HepG2 (cell line): ENCODE data around the gene ATP6V0E2. TPM values are rescaled to one million over a fixed set of nuclear protein-coding genes. Genes with fewer than 3 reads are reported as not detected.
"Not testable (repeated sequence)": the region's sequence is repeated elsewhere in the genome, so short reads cannot be mapped to it uniquely, and the experiment has no call there.

Experiments used
- ATAC-seq: fragments of 200-7000 bp; cut with Tn5 transposase; 3 replicates; pipeline ENCODE4 v1.9.1; 2020; ENCODE audit warnings: mild to moderate bottlenecking, moderate library complexity
- BruUV-seq: library from RNA; stranded (reverse); fragments of 400-500 nt; replicated peaks from 2 replicates; lab custom pipeline; 2021; lab: Mats Ljungman, UMichigan
- CTCF ChIA-PET: fragments of 300-600 bp; formaldehyde crosslinking; extraction: SDS; loops from one replicate; lab custom pipeline; 2021; ENCODE audit warnings: low total read pairs, inconsistent platforms, low intra/inter-chr PET ratio; lab: Yijun Ruan, JAX
- POLR2A ChIA-PET: fragments of 350-600 bp; sonication (Branson Sonifier 250); formaldehyde crosslinking; loops from one replicate; lab custom pipeline; 2020; ENCODE audit warnings: antibody characterized with exemption, inconsistent platforms; lab: Yijun Ruan, JAX
- DNase-seq: peaks from one replicate; pipeline ENCODE4 v3.0.0-alpha.2; 2015; ENCODE audit warnings: low spot score
- FAIRE-seq: peaks from 3 replicates; lab custom pipeline; 2011; peaks lifted over from hg19 to GRCh38; lab: Jason Lieb, UNC
- H2AFZ ChIP-seq: one replicate; pipeline ENCODE4 v1.6.1; 2011; ENCODE audit warnings: low read length, inconsistent platforms
- H3K27ac ChIP-seq: fragments of 300-600 bp; 3 replicates; pipeline ENCODE4 v1.8.0; 2011; ENCODE audit warnings: mixed run types, mild to moderate bottlenecking, mixed read lengths, low read length, inconsistent platforms; ENCODE audit not compliant: insufficient read depth; ENCODE audit errors: extremely low read length
- H3K27me3 ChIP-seq, 2 experiments: fragments of 200-600 bp in 1 of 2; 2 replicates in 1 of 2; 3 replicates in 1 of 2; pipeline versions ENCODE4 v1.6.0 to v1.8.0; 2011; ENCODE audit warnings: low read length in 2 of 2, mild to moderate bottlenecking in 2 of 2, moderate library complexity in 2 of 2, inconsistent platforms in 1 of 2; ENCODE audit not compliant: insufficient read depth in 2 of 2, control insufficient read depth in 1 of 2
- H3K36me3 ChIP-seq, 2 experiments: fragments of 200-600 bp in 1 of 2; replicated peaks in 1 of 2; 2 replicates in 1 of 2; 3 replicates in 1 of 2; pipeline versions ENCODE4 v1.5.1 to v1.8.0; 2011; ENCODE audit warnings: low read length in 2 of 2, inconsistent platforms in 1 of 2; ENCODE audit not compliant: insufficient read depth in 2 of 2, control insufficient read depth in 1 of 2
- H3K4me1 ChIP-seq: 2 replicates; pipeline ENCODE4 v1.5.1; 2012; ENCODE audit warnings: low read length, inconsistent platforms; ENCODE audit not compliant: insufficient read depth
- H3K4me2 ChIP-seq: 2 replicates; pipeline ENCODE4 v1.6.0; 2011; ENCODE audit warnings: low read depth, low read length, inconsistent platforms
- H3K4me3 ChIP-seq, 3 experiments: fragments of 200-600 bp in 1 of 3; sonication (generic), shearing (Covaris generic) in 1 of 3; replicated peaks in 1 of 3; 2 replicates each; pipeline ENCODE4 v1.5.1; 2011 to 2016; ENCODE audit warnings: low read length in 3 of 3, inconsistent platforms in 2 of 3, low read depth in 2 of 3, mild to moderate bottlenecking in 2 of 3, control low read depth in 1 of 3, mixed read lengths in 1 of 3; ENCODE audit not compliant: insufficient read depth in 1 of 3
- H3K79me2 ChIP-seq: one replicate; pipeline ENCODE4 v1.6.1; 2011; ENCODE audit warnings: low read length, inconsistent platforms; ENCODE audit not compliant: insufficient read depth
- H3K9ac ChIP-seq: 2 replicates; pipeline ENCODE4 v1.6.0; 2011; ENCODE audit warnings: mild to moderate bottlenecking, low read depth, low read length, inconsistent platforms; ENCODE audit not compliant: insufficient read depth
- H3K9me3 ChIP-seq: 2 replicates; pipeline ENCODE4 v1.5.1; 2012; ENCODE audit warnings: mild to moderate bottlenecking, low read length
- H4K20me1 ChIP-seq: 2 replicates; pipeline ENCODE4 v1.6.0; 2011; ENCODE audit warnings: inconsistent platforms, mild to moderate bottlenecking, low read length, moderate library complexity; ENCODE audit not compliant: insufficient read depth
- HNRNPK ChIP-seq: fragments of 200-400 bp; formaldehyde crosslinking; IDR thresholded peaks from 2 replicates; pipeline ENCODE4 v1.6.1; 2018; ENCODE audit warnings: low read length, low read depth, moderate library complexity, mild to moderate bottlenecking; ENCODE audit not compliant: poor library complexity, severe bottlenecking
- NCOR1 ChIP-seq: fragments of 200-600 bp; sonication (generic); IDR thresholded peaks from 2 replicates; pipeline ENCODE4 v1.7.0; 2017; ENCODE audit warnings: antibody characterized with exemption, low read length, borderline replicate concordance
- NFATC3 ChIP-seq: sonication (generic); formaldehyde crosslinking; IDR thresholded peaks from 2 replicates; pipeline ENCODE4 v1.5.1; 2020; ENCODE audit warnings: mild to moderate bottlenecking, missing genetic modification reagents
- PCBP1 ChIP-seq: fragments of 200-400 bp; formaldehyde crosslinking; IDR thresholded peaks from 2 replicates; pipeline ENCODE4 v1.6.1; 2017; ENCODE audit warnings: mild to moderate bottlenecking, low read depth, low read length, borderline replicate concordance
- XRCC5 ChIP-seq: fragments of 200-400 bp; formaldehyde crosslinking; optimal IDR thresholded peaks from 2 replicates; pipeline ENCODE3; 2017; ENCODE audit warnings: mild to moderate bottlenecking, low read length
- ZIK1 ChIP-seq: sonication (generic); formaldehyde crosslinking; IDR thresholded peaks from 2 replicates; pipeline ENCODE4 v1.5.0; 2020; ENCODE audit warnings: mild to moderate bottlenecking, low read depth, missing genetic modification reagents, borderline replicate concordance
- ZMYM2 ChIP-seq: sonication (generic); formaldehyde crosslinking; IDR thresholded peaks from 2 replicates; pipeline ENCODE4 v1.8.0; 2022; ENCODE audit warnings: mild to moderate bottlenecking, missing genetic modification reagents
- ZNF468 ChIP-seq: sonication (generic); formaldehyde crosslinking; IDR thresholded peaks from 2 replicates; pipeline ENCODE4 v1.8.0; 2022; ENCODE audit warnings: mild to moderate bottlenecking, moderate library complexity, missing genetic modification reagents
- ZNF569 ChIP-seq: sonication (generic); formaldehyde crosslinking; IDR thresholded peaks from 2 replicates; pipeline ENCODE4 v1.5.0; 2020; ENCODE audit warnings: mild to moderate bottlenecking, missing genetic modification reagents, moderate library complexity, borderline replicate concordance
- ZNF879 ChIP-seq: sonication (generic); formaldehyde crosslinking; IDR thresholded peaks from 2 replicates; pipeline ENCODE4 v1.8.1; 2023; ENCODE audit warnings: missing genetic modification reagents
- whole genome bisulfite sequencing: methylation state at CpG from one replicate; pipeline ENCODE4 v1.1.6; 2017; ENCODE audit warnings: low lambda C conversion rate; 5-methylcytosine and 5-hydroxymethylcytosine counted together
- in situ Hi-C: cut with HindIII; loops from 2 replicates; pipeline ENCODE4 v1.10.0; 2017; ENCODE audit warnings: low pct_unique_long_range_greater_than_20kb; ENCODE audit not compliant: extremely low pct_ligation_motif_present
- intact Hi-C: fragments of 100-400 bp; cut with micrococcal nuclease; formaldehyde crosslinking; loops from one replicate; pipeline ENCODE4 v1.10.0; 2022; ENCODE audit not compliant: unreplicated experiment
- polyA plus RNA-seq, 8 experiments: library from polyadenylated mRNA; depleted of rRNA in 3 of 8; stranded (reverse) in 7 of 8; unstranded in 1 of 8; fragments of >200 nt; fragmentation: Illumina TruSeq in 4 of 8; extraction: Trizol in 4 of 8; gene quantifications; 2 replicates each; pipeline versions ENCODE4 v1.2.1 to v1.2.3, GENCODE V29; 2011 to 2016; ENCODE audit warnings: low read depth in 4 of 8, missing spikeins in 1 of 8, mixed read lengths in 1 of 8; ENCODE audit not compliant: insufficient read depth in 1 of 8
- total RNA-seq, 5 experiments: library from RNA; depleted of rRNA; stranded (reverse); fragments of >200 nt; fragmentation: Illumina TruSeq; extraction: Trizol; gene quantifications; 2 replicates each; pipeline ENCODE4 v1.2.3, GENCODE V29; 2016; ENCODE audit warnings: low read depth in 1 of 5
- TF ChIP-seq, protein P1 (sequence below): sonication (generic); formaldehyde crosslinking; IDR thresholded peaks from 2 replicates; pipeline ENCODE4 v1.4.0; 2020; ENCODE audit warnings: missing genetic modification reagents
- TF ChIP-seq, protein P2 (sequence below): sonication (generic); formaldehyde crosslinking; conservative IDR thresholded peaks from 2 replicates; pipeline ENCODE4 v1.4.0; 2020; ENCODE audit warnings: missing genetic modification reagents
- TF ChIP-seq, protein P3 (sequence below): sonication (generic); formaldehyde crosslinking; IDR thresholded peaks from 2 replicates; pipeline ENCODE4 v1.4.0; 2020; ENCODE audit warnings: missing genetic modification reagents, mild to moderate bottlenecking, borderline replicate concordance

The ATP6V0E2 gene
- total and polyA plus RNA-seq, 2 of the 13 experiments (the other 11 are each of a cell fraction or from before 2014, with no cell fraction given): 36.8 to 203 TPM

- WGBS: 97% methylated on average over 5 of the region's 7 CpGs
- no peaks in the 10 kb centered on the region for H3K9me3 ChIP-seq
- ATAC-seq: no peak
- H3K4me2 ChIP-seq: no peak overlapping the region
- H2AFZ ChIP-seq: no peak overlapping the region
- in situ Hi-C loops (no loop called here), intact Hi-C loops (no loop called here)
- peaks cover 45% of the 10 kb centered on the region for H3K4me1 ChIP-seq
- TF ChIP-seq, protein P1, sequence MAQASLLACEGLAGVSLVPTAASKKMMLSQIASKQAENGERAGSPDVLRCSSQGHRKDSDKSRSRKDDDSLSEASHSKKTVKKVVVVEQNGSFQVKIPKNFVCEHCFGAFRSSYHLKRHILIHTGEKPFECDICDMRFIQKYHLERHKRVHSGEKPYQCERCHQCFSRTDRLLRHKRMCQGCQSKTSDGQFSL (CRISPR knock-in tag): no peak
- TF ChIP-seq ZNF468 (CRISPR knock-in tag) (no peak), HNRNPK (no peak), NFATC3 (CRISPR knock-in tag) (no peak), ZNF879 (CRISPR knock-in tag) (no peak), ZIK1 (CRISPR knock-in tag) (no peak), XRCC5 (no peak), NCOR1 (no peak), ZNF569 (CRISPR knock-in tag) (no peak), ZMYM2 (no peak), PCBP1 (no peak)
- TF ChIP-seq, protein P2, sequence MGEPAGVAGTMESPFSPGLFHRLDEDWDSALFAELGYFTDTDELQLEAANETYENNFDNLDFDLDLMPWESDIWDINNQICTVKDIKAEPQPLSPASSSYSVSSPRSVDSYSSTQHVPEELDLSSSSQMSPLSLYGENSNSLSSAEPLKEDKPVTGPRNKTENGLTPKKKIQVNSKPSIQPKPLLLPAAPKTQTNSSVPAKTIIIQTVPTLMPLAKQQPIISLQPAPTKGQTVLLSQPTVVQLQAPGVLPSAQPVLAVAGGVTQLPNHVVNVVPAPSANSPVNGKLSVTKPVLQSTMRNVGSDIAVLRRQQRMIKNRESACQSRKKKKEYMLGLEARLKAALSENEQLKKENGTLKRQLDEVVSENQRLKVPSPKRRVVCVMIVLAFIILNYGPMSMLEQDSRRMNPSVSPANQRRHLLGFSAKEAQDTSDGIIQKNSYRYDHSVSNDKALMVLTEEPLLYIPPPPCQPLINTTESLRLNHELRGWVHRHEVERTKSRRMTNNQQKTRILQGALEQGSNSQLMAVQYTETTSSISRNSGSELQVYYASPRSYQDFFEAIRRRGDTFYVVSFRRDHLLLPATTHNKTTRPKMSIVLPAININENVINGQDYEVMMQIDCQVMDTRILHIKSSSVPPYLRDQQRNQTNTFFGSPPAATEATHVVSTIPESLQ: no peak
- TF ChIP-seq, protein P3, sequence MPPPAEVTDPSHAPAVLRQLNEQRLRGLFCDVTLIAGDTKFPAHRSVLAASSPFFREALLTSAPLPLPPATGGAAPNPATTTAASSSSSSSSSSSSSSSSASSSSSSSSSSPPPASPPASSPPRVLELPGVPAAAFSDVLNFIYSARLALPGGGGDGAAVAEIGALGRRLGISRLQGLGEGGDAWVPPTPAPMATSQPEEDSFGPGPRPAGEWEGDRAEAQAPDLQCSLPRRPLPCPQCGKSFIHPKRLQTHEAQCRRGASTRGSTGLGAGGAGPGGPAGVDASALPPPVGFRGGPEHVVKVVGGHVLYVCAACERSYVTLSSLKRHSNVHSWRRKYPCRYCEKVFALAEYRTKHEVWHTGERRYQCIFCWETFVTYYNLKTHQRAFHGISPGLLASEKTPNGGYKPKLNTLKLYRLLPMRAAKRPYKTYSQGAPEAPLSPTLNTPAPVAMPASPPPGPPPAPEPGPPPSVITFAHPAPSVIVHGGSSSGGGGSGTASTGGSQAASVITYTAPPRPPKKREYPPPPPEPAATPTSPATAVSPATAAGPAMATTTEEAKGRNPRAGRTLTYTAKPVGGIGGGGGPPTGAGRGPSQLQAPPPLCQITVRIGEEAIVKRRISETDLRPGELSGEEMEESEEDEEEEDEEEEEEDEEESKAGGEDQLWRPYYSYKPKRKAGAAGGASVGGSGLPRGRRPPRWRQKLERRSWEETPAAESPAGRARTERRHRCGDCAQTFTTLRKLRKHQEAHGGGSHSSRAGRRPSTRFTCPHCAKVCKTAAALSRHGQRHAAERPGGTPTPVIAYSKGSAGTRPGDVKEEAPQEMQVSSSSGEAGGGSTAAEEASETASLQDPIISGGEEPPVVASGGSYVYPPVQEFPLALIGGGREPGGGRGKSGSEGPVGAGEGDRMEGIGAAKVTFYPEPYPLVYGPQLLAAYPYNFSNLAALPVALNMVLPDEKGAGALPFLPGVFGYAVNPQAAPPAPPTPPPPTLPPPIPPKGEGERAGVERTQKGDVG (CRISPR knock-in tag): no peak
- H3K79me2 ChIP-seq: no peaks in the 10 kb centered on the region
- no peaks in the 10 kb centered on the region for H4K20me1 ChIP-seq
- no peaks in the 10 kb centered on the region for H3K36me3 ChIP-seq
- no peak for FAIRE-seq
- no TSS peak for BruUV-seq
- CTCF ChIA-PET: no interaction called here
- H3K9ac ChIP-seq: no peak overlapping the region
- no peak for DNase-seq
- H3K4me3 ChIP-seq: no peak overlapping the region
- H3K27ac ChIP-seq: no peak overlapping the region
- POLR2A ChIA-PET: no interaction called here
- H3K27me3 ChIP-seq: no peaks in the 10 kb centered on the region; a peak in 1 of 5 replicates
Measured at GRCh38 chr7:149887311-149887710, 13.5 kb downstream of the ATP6V0E2 start.

DNA sequence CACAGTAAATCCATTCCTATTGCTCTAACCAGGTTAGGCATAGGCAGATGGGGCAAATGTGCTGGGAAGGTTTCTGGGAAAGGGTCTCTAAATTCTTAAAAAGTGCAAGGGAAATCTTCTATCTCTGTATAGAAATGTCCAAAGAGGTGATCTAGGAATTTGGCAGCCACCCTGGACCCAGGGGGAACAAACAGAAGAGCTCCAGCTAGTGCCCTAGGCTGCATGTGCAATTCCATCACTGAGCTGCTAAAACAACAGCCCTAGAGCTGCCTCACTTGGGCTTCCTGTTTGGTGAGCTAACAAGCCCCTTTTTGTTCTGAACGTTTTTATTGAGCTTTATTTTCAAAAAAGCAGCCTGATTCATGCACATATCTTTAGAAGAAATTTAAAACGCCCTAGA, 16.9 kb downstream of the ATP6V0E2 start:
- H3K27me3 ChIP-seq, in situ Hi-C loops, H4K20me1 ChIP-seq, BruUV-seq, H3K27ac ChIP-seq, intact Hi-C loops, H3K9me3 ChIP-seq, H3K36me3 ChIP-seq, CTCF ChIA-PET, H3K4me3 ChIP-seq, H3K4me2 ChIP-seq, H2AFZ ChIP-seq, ATAC-seq, H3K79me2 ChIP-seq, H3K9ac ChIP-seq, DNase-seq, FAIRE-seq, POLR2A ChIA-PET: not testable (repeated sequence)
- peaks cover 11% of the 10 kb centered on the region for H3K4me1 ChIP-seq
- 35% methylated on average over 2 of the region's 2 CpGs for WGBS
